MM.1S (cell line): ENCODE measurements around the gene MBP.

Experiments
- CTCF ChIP-seq: fragments of 300-600 bp; sonication (generic); IDR thresholded peaks from 2 replicates; pipeline ENCODE4 v1.5.1; 2016; ENCODE audit warnings: antibody characterized with exemption, low read length, mixed read lengths
- EZH2 ChIP-seq: fragments of 300-600 bp; sonication (generic); optimal IDR thresholded peaks from 2 replicates; pipeline ENCODE3; 2017; ENCODE audit warnings: low read depth, mild to moderate bottlenecking, antibody characterized with exemption, low read length, mixed read lengths

- no peak for TF ChIP-seq CTCF
- no peak for TF ChIP-seq EZH2
These were observed 179.8 kb downstream of the MBP start for GRCh38 chr18:76952747-76953146.
